Ishikawa (cell line): ENCODE measurements around the gene THOP1.

Experiments
- CEBPB ChIP-seq: IDR thresholded peaks from 2 replicates; pipeline ENCODE4 v1.6.1; 2012
- CREB1 ChIP-seq: IDR thresholded peaks from 2 replicates; pipeline ENCODE4 v1.6.1; 2012; ENCODE audit warnings: low read depth
- EGR1 ChIP-seq: IDR thresholded peaks from 2 replicates; pipeline ENCODE4 v1.6.1; 2012
- EP300 ChIP-seq: IDR thresholded peaks from 2 replicates; pipeline ENCODE4 v1.6.1; 2012; ENCODE audit warnings: borderline replicate concordance
- FOXM1 ChIP-seq: IDR thresholded peaks from 2 replicates; pipeline ENCODE4 v1.6.1; 2012; ENCODE audit warnings: low read depth, borderline replicate concordance
- NFIC ChIP-seq: IDR thresholded peaks from 2 replicates; pipeline ENCODE4 v1.6.1; 2012
- RAD21 ChIP-seq: IDR thresholded peaks from 2 replicates; pipeline ENCODE4 v1.6.1; 2012; ENCODE audit warnings: low read depth
- TAF1 ChIP-seq: IDR thresholded peaks from 2 replicates; pipeline ENCODE4 v1.6.1; 2012; ENCODE audit warnings: low read depth, mild to moderate bottlenecking
- TCF12 ChIP-seq: IDR thresholded peaks from 2 replicates; pipeline ENCODE4 v1.6.1; 2012; ENCODE audit warnings: low read depth
- TEAD4 ChIP-seq: IDR thresholded peaks from 2 replicates; pipeline ENCODE4 v1.6.1; 2012
- YY1 ChIP-seq: IDR thresholded peaks from 2 replicates; pipeline ENCODE4 v1.6.1; 2012; ENCODE audit warnings: low read depth
- ZBTB7A ChIP-seq: IDR thresholded peaks from 2 replicates; pipeline ENCODE4 v1.6.1; 2012; ENCODE audit warnings: low read depth
- TF ChIP-seq, protein P1 (sequence below): IDR thresholded peaks from 2 replicates; pipeline ENCODE4 v1.6.1; 2012
- TF ChIP-seq, protein P2 (sequence below): IDR thresholded peaks from 2 replicates; pipeline ENCODE4 v1.6.1; 2012
- TF ChIP-seq, protein P3 (sequence below): IDR thresholded peaks from 2 replicates; pipeline ENCODE4 v1.6.1; 2012; ENCODE audit warnings: low read depth, mild to moderate bottlenecking

Gene THOP1

DNA sequence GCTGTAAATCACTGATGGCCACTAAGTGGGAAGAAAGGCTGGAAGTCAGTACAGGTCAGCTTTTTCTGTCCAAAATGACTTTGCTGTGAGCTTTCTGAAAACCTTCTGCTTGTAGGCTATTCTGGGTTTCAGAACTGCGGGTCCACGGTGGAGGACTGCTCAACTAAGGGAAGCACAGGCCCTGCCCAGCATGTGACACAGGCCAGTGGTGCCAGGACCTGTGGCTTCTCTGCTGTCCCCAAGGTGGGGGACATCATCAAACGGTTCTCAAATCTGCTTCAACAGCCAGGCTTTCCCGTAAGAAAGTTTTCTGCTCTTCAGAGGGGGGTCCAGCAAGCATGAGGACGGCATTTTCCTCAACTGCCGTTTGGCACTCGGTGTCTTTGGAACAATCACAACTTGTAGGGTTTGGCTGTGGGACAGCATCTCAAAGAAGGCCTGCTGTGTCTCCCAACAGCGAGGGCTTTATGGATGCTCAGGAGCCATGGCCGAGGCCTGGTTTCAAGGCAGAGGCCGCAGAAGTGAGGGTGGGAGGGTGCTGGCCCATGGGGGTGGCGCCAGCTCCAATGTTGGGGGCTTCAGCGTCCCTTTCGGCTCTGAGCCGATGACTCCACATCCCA is 6.1 kb upstream of the THOP1 start:
- TF ChIP-seq CEBPB = no peak
- no peak for TF ChIP-seq NFIC
- no peak for TF ChIP-seq FOXM1
- no peak for TF ChIP-seq EP300
- TF ChIP-seq, protein P1, sequence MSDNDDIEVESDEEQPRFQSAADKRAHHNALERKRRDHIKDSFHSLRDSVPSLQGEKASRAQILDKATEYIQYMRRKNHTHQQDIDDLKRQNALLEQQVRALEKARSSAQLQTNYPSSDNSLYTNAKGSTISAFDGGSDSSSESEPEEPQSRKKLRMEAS = no peak
- TF ChIP-seq CREB1 = no peak

DNA sequence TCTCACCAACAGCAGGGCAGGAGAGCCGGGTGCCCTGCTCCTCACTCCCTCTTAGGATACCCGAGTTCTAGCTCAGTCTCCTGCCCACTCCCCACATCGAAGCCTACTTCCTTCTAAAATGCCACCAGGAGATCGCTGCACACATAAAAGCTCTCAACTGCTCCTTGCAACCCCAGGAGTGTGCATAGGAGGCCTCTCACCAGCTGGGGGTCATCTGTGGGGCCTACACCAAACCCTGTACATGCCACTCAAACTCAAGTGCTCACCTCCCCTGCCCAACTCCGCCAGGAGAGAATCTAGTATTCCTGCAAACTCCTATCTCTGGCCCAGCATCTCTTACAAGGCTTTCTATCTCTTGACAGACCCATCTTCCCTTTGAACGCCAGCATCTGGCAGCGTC is 5.0 kb upstream of the THOP1 start:
- TF ChIP-seq EGR1 = no peak
- no peak for TF ChIP-seq TEAD4
- no peak for TF ChIP-seq EP300
- TF ChIP-seq RAD21 = no peak
- TF ChIP-seq, protein P2, sequence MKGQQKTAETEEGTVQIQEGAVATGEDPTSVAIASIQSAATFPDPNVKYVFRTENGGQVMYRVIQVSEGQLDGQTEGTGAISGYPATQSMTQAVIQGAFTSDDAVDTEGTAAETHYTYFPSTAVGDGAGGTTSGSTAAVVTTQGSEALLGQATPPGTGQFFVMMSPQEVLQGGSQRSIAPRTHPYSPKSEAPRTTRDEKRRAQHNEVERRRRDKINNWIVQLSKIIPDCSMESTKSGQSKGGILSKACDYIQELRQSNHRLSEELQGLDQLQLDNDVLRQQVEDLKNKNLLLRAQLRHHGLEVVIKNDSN = no peak
- TF ChIP-seq ZBTB7A = no peak
- no peak for TF ChIP-seq YY1
- TF ChIP-seq, protein P3, sequence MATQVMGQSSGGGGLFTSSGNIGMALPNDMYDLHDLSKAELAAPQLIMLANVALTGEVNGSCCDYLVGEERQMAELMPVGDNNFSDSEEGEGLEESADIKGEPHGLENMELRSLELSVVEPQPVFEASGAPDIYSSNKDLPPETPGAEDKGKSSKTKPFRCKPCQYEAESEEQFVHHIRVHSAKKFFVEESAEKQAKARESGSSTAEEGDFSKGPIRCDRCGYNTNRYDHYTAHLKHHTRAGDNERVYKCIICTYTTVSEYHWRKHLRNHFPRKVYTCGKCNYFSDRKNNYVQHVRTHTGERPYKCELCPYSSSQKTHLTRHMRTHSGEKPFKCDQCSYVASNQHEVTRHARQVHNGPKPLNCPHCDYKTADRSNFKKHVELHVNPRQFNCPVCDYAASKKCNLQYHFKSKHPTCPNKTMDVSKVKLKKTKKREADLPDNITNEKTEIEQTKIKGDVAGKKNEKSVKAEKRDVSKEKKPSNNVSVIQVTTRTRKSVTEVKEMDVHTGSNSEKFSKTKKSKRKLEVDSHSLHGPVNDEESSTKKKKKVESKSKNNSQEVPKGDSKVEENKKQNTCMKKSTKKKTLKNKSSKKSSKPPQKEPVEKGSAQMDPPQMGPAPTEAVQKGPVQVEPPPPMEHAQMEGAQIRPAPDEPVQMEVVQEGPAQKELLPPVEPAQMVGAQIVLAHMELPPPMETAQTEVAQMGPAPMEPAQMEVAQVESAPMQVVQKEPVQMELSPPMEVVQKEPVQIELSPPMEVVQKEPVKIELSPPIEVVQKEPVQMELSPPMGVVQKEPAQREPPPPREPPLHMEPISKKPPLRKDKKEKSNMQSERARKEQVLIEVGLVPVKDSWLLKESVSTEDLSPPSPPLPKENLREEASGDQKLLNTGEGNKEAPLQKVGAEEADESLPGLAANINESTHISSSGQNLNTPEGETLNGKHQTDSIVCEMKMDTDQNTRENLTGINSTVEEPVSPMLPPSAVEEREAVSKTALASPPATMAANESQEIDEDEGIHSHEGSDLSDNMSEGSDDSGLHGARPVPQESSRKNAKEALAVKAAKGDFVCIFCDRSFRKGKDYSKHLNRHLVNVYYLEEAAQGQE = no peak
- no peak for TF ChIP-seq TCF12
- TF ChIP-seq CEBPB = no peak
- no peak for TF ChIP-seq FOXM1
- TF ChIP-seq, protein P1 = no peak
- no peak for TF ChIP-seq NFIC

DNA sequence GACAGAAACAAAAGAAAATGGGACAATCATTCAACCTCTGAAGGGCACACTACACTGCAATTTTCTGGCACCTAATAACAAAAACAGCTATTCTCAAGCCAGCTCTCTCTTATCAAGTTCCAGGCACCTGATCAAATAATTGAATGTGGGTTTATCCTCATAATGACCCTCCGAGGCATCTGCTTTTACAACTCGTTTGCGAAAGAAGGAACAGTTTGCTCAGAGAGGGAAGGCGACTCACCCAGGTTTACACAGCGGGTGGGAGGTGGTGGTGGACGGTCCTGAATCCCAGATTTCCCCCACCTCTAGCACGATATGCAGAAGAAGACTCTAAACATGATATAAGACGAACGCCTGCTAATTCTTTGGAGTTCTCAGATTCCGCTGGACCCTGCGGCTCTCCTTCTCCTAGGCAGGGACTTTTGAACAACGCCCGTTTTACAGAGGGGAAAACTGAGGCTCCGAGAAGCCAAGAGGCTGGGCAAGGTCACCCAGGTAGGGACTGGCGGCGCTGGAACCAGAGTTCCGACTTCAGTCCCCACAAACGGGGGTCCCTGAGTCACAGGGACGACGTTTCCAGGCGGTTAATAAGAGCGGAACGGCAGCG is 2.9 kb upstream of the THOP1 start:
- TF ChIP-seq, protein P3 = no peak
- TF ChIP-seq NFIC = no peak
- no peak for TF ChIP-seq FOXM1
- no peak for TF ChIP-seq CREB1
- no peak for TF ChIP-seq RAD21
- TF ChIP-seq TAF1 = no peak
- no peak for TF ChIP-seq TEAD4
- no peak for TF ChIP-seq EGR1

- TF ChIP-seq TAF1 (peak; percentile 65), RAD21 (no peak), CEBPB (no peak; the same call in 1 of the 2 replicates), NFIC (no peak), TCF12 (peak; percentile 73), EGR1 (no peak), CREB1 (peak; percentile 94), EP300 (no peak), YY1 (peak; percentile 88), ZBTB7A (no peak), FOXM1 (no peak), TEAD4 (no peak)
- TF ChIP-seq, protein P2 = peak; percentile 98
- TF ChIP-seq, protein P1 = peak; percentile 100
- TF ChIP-seq, protein P3 = no peak
Observed at GRCh38 chr19:2782936-2783780, 2.1 kb upstream of the THOP1 start, which contains the start of gene SGTA. SGTA (minus strand) TSS chr19:2783273; CDS start chr19:2769068, 14,205 bp downstream.
